Mesenchymal stem cell (in vitro differentiated cells and primary cell): ENCODE results near the gene CLEC4M.
"Not testable (repeated sequence)": the region's sequence is repeated elsewhere in the genome, so short reads cannot be mapped to it uniquely, and the experiment has no call there.

ENCODE experiments used
- DNase-seq: peaks from one replicate; pipeline ENCODE4 v3.0.0-alpha.2; 2013
- H2AFZ ChIP-seq: one replicate; pipeline ENCODE4 v1.6.1; 2013; ENCODE audit warnings: low read depth, mild to moderate bottlenecking, control low read depth, inconsistent platforms, low read length, moderate library complexity
- H2AK5ac ChIP-seq: 2 replicates; pipeline ENCODE4 v1.6.1; 2013; ENCODE audit warnings: low read length, moderate library complexity, mild to moderate bottlenecking, inconsistent platforms; ENCODE audit not compliant: severe bottlenecking
- H2BK120ac ChIP-seq: one replicate; pipeline ENCODE4 v1.6.1; 2013; ENCODE audit warnings: low read depth, mild to moderate bottlenecking, inconsistent platforms, low read length, moderate library complexity
- H2BK12ac ChIP-seq, 2 experiments: one replicate each; pipeline ENCODE4 v1.6.1; 2013; ENCODE audit warnings: inconsistent platforms in 2 of 2, low read length in 2 of 2, mild to moderate bottlenecking in 2 of 2, moderate library complexity in 2 of 2, control low read depth in 1 of 2
- H2BK15ac ChIP-seq: one replicate; pipeline ENCODE4 v1.6.1; 2013; ENCODE audit warnings: mild to moderate bottlenecking, low read depth, inconsistent platforms; ENCODE audit not compliant: poor library complexity, severe bottlenecking
- H2BK5ac ChIP-seq: 2 replicates; pipeline ENCODE4 v1.6.1; 2013; ENCODE audit warnings: low read depth, mild to moderate bottlenecking, low read length, control low read depth, inconsistent platforms; ENCODE audit not compliant: poor library complexity, severe bottlenecking
- H3K14ac ChIP-seq, 2 experiments: one replicate each; pipeline ENCODE4 v1.6.1; 2013; ENCODE audit warnings: inconsistent platforms in 2 of 2, low read length in 2 of 2, control low read depth in 1 of 2, mild to moderate bottlenecking in 1 of 2, moderate library complexity in 1 of 2
- H3K18ac ChIP-seq, 2 experiments: one replicate each; pipeline ENCODE4 v1.6.1; 2013; ENCODE audit warnings: inconsistent platforms in 2 of 2, low read length in 2 of 2, control low read depth in 1 of 2, low read depth in 1 of 2, mild to moderate bottlenecking in 1 of 2
- H3K23ac ChIP-seq, 2 experiments: one replicate each; pipeline ENCODE4 v1.6.1; 2013; ENCODE audit warnings: inconsistent platforms in 2 of 2, low read length in 2 of 2, mild to moderate bottlenecking in 2 of 2, moderate library complexity in 2 of 2, control low read depth in 1 of 2
- H3K27ac ChIP-seq: 2 replicates; pipeline ENCODE4 v1.5.1; 2013; ENCODE audit warnings: mild to moderate bottlenecking, moderate library complexity, low read length, control low read depth, inconsistent platforms; ENCODE audit not compliant: poor library complexity, severe bottlenecking
- H3K27me3 ChIP-seq, 2 experiments: 2 replicates each; pipeline versions ENCODE4 v1.6.1 to v1.7.0; 2013; ENCODE audit warnings: low read length in 2 of 2, mild to moderate bottlenecking in 2 of 2, moderate library complexity in 2 of 2, control low read depth in 1 of 2, inconsistent platforms in 1 of 2; ENCODE audit not compliant: control insufficient read depth in 1 of 2, insufficient read depth in 1 of 2
- H3K36me3 ChIP-seq, 2 experiments: 2 replicates each; pipeline versions ENCODE4 v1.6.1 to v1.7.0; 2013; ENCODE audit warnings: low read length in 2 of 2, control low read depth in 1 of 2, inconsistent platforms in 1 of 2, low read depth in 1 of 2, mild to moderate bottlenecking in 1 of 2; ENCODE audit not compliant: insufficient read depth in 2 of 2, control insufficient read depth in 1 of 2
- H3K4ac ChIP-seq, 2 experiments: one replicate each; pipeline ENCODE4 v1.6.1; 2013; ENCODE audit warnings: inconsistent platforms in 2 of 2, low read length in 2 of 2, mild to moderate bottlenecking in 2 of 2, moderate library complexity in 2 of 2, control low read depth in 1 of 2, low read depth in 1 of 2
- H3K4me1 ChIP-seq: 2 replicates; pipeline ENCODE4 v1.6.1; 2013; ENCODE audit warnings: low read depth, low read length, control low read depth; ENCODE audit not compliant: control insufficient read depth, insufficient read depth
- H3K4me2 ChIP-seq: 2 replicates; pipeline ENCODE4 v1.6.1; 2013; ENCODE audit warnings: low read length, mild to moderate bottlenecking, inconsistent platforms; ENCODE audit not compliant: poor library complexity, severe bottlenecking
- H3K4me3 ChIP-seq, 2 experiments: 2 replicates each; pipeline versions ENCODE4 v1.5.1 to v1.7.0; 2013; ENCODE audit warnings: low read length in 2 of 2, mild to moderate bottlenecking in 2 of 2, control low read depth in 1 of 2, low read depth in 1 of 2; ENCODE audit not compliant: insufficient read depth in 1 of 2
- H3K79me1 ChIP-seq: replicated peaks from 2 replicates; pipeline ENCODE4 v1.6.1; 2013; ENCODE audit warnings: mild to moderate bottlenecking, control low read depth, low read length, inconsistent platforms; ENCODE audit not compliant: poor library complexity, severe bottlenecking
- H3K9ac ChIP-seq: 2 replicates; pipeline ENCODE4 v1.7.0; 2013; ENCODE audit warnings: mild to moderate bottlenecking, low read length, moderate library complexity
- H3K9me3 ChIP-seq: 2 replicates; pipeline ENCODE4 v1.7.0; 2013; ENCODE audit warnings: mild to moderate bottlenecking, low read length; ENCODE audit not compliant: control insufficient read depth
- H4K8ac ChIP-seq: one replicate; pipeline ENCODE4 v1.6.1; 2013; ENCODE audit warnings: inconsistent platforms, mild to moderate bottlenecking, low read length, moderate library complexity
- H4K91ac ChIP-seq: one replicate; pipeline ENCODE4 v1.6.1; 2013; ENCODE audit warnings: mild to moderate bottlenecking, low read length, inconsistent platforms
- WGBS: methylation state at CpG from one replicate; pipeline ENCODE4 v1.1.7; 2013; ENCODE audit warnings: mixed read lengths; 5-methylcytosine and 5-hydroxymethylcytosine counted together

The CLEC4M gene

GRCh38 chr19:7744199-7744786 lies 18.8 kb upstream of the CLEC4M start:
- peaks cover 26 to 62% of the 10 kb centered on the region in 2 experiments for H3K27me3 ChIP-seq
- H3K4me2 ChIP-seq = no peak overlapping the region
- H3K14ac ChIP-seq = no peak overlapping the region
- no peak overlapping the region for H3K18ac ChIP-seq
- H3K27ac ChIP-seq = no peak overlapping the region
- no peaks in the 10 kb centered on the region for H3K79me1 ChIP-seq
- H2BK5ac ChIP-seq = no peak overlapping the region
- no peak overlapping the region for H2AFZ ChIP-seq
- H3K36me3 ChIP-seq = no peaks in the 10 kb centered on the region
- no peak overlapping the region for H4K91ac ChIP-seq
- H2BK15ac ChIP-seq = no peak overlapping the region
- no peak for DNase-seq
- no peaks in the 10 kb centered on the region for H3K9me3 ChIP-seq
- H4K8ac ChIP-seq = no peak overlapping the region
- H3K9ac ChIP-seq = no peak overlapping the region
- H3K4ac ChIP-seq = no peak overlapping the region
- no peak overlapping the region for H3K23ac ChIP-seq
- H3K4me1 ChIP-seq = no peaks in the 10 kb centered on the region
- 65% methylated on average over 5 of the region's 5 CpGs for WGBS
- H2AK5ac ChIP-seq = no peak overlapping the region
- H3K4me3 ChIP-seq = no peak overlapping the region
- no peak overlapping the region for H2BK120ac ChIP-seq
- no peak overlapping the region for H2BK12ac ChIP-seq

GRCh38 chr19:7744871-7745650 lies 18.0 kb upstream of the CLEC4M start:
- no peak overlapping the region for H4K8ac ChIP-seq
- no peak overlapping the region for H3K18ac ChIP-seq
- WGBS = 72% methylated on average over 9 of the region's 12 CpGs

GRCh38 chr19:7746306-7746705 lies 16.7 kb upstream of the CLEC4M start:
- not testable (repeated sequence) for DNase-seq, H3K4ac ChIP-seq, H3K27ac ChIP-seq, H2BK5ac ChIP-seq, H4K8ac ChIP-seq, H2AK5ac ChIP-seq, H3K4me3 ChIP-seq, H2AFZ ChIP-seq, H2BK12ac ChIP-seq, H3K9ac ChIP-seq, H3K36me3 ChIP-seq, H2BK120ac ChIP-seq, H3K4me1 ChIP-seq, H2BK15ac ChIP-seq, H3K14ac ChIP-seq, H3K79me1 ChIP-seq, H3K18ac ChIP-seq, H3K9me3 ChIP-seq, H3K4me2 ChIP-seq, H3K23ac ChIP-seq, H4K91ac ChIP-seq
- H3K27me3 ChIP-seq = peaks cover 26 to 56% of the 10 kb centered on the region in 2 experiments
- 89% methylated on average over 4 of the region's 4 CpGs for WGBS

More at GRCh38 chr19:7744871-7745650, 18.0 kb upstream of the CLEC4M start:
- H3K14ac ChIP-seq = no peak overlapping the region
- no peak overlapping the region for H2AFZ ChIP-seq
- H3K4me2 ChIP-seq = no peak overlapping the region
- H2BK120ac ChIP-seq = no peak overlapping the region
- H4K91ac ChIP-seq = no peak overlapping the region
- H2BK12ac ChIP-seq = no peak overlapping the region
- no peaks in the 10 kb centered on the region for H3K79me1 ChIP-seq
- peaks cover 26 to 55% of the 10 kb centered on the region in 2 experiments for H3K27me3 ChIP-seq
- H3K23ac ChIP-seq = no peak overlapping the region
- no peak for DNase-seq
- no peak overlapping the region for H2BK15ac ChIP-seq
- no peak overlapping the region for H2BK5ac ChIP-seq
- H3K4me3 ChIP-seq = no peak overlapping the region
- H3K4ac ChIP-seq = no peak overlapping the region
- no peak overlapping the region for H2AK5ac ChIP-seq
- H3K36me3 ChIP-seq = no peaks in the 10 kb centered on the region
- no peak overlapping the region for H3K9ac ChIP-seq
- H3K27ac ChIP-seq = no peak overlapping the region
- no peaks in the 10 kb centered on the region for H3K9me3 ChIP-seq
- no peaks in the 10 kb centered on the region for H3K4me1 ChIP-seq
